Measurements from ENCODE around the gene RBSN.

GRCh38 chr3:15113471-15113870, 14.5 kb upstream of the RBSN start:
- TF ChIP-seq CTCF (IDR thresholded peaks at IDR 0.05) (no peak), EZH2 (IDR thresholded peaks at IDR 0.05; ENCODE audit: borderline replicate concordance, insufficient read depth, low read depth, low read length, poor library complexity, severe bottlenecking) (no peak)

All from B cell (primary cell).